NT2/D1 (cell line): ENCODE data around the gene RHNO1.

Experiments
- DNase-seq: peaks from one replicate; pipeline ENCODE4 v3.0.0-alpha.2; 2011; ENCODE audit warnings: low read depth, low spot score
- H3K27me3 ChIP-seq: 2 replicates; pipeline ENCODE4 v1.6.0; 2011; ENCODE audit warnings: mild to moderate bottlenecking; ENCODE audit not compliant: insufficient read length, insufficient read depth
- H3K36me3 ChIP-seq: 2 replicates; pipeline ENCODE4 v1.6.1; 2011; ENCODE audit warnings: mild to moderate bottlenecking, low read length, mixed read lengths; ENCODE audit not compliant: insufficient read depth, insufficient read length
- H3K4me1 ChIP-seq: 2 replicates; pipeline ENCODE4 v1.5.1; 2011; ENCODE audit not compliant: insufficient read depth, insufficient read length
- H3K4me3 ChIP-seq: 2 replicates; pipeline ENCODE4 v1.5.1; 2011; ENCODE audit warnings: low read depth; ENCODE audit not compliant: insufficient read length
- H3K9ac ChIP-seq: 2 replicates; pipeline ENCODE4 v1.6.0; 2011; ENCODE audit warnings: low read depth; ENCODE audit not compliant: insufficient read length
- H3K9me3 ChIP-seq: 2 replicates; pipeline ENCODE4 v1.5.1; 2011; ENCODE audit warnings: mild to moderate bottlenecking, low read length; ENCODE audit not compliant: insufficient read depth
- SUZ12 ChIP-seq: IDR thresholded peaks from 2 replicates; pipeline ENCODE4 v1.6.1; 2011; ENCODE audit not compliant: insufficient read length, insufficient read depth; ENCODE audit errors: extremely low read depth
- YY1 ChIP-seq: IDR thresholded peaks from 2 replicates; pipeline ENCODE4 v1.6.1; 2011; ENCODE audit not compliant: insufficient read length, insufficient read depth
- ZNF274 ChIP-seq: IDR thresholded peaks from 2 replicates; pipeline ENCODE4 v1.6.1; 2011; ENCODE audit warnings: mild to moderate bottlenecking, low read depth, low read length

RHNO1 gene

DNA sequence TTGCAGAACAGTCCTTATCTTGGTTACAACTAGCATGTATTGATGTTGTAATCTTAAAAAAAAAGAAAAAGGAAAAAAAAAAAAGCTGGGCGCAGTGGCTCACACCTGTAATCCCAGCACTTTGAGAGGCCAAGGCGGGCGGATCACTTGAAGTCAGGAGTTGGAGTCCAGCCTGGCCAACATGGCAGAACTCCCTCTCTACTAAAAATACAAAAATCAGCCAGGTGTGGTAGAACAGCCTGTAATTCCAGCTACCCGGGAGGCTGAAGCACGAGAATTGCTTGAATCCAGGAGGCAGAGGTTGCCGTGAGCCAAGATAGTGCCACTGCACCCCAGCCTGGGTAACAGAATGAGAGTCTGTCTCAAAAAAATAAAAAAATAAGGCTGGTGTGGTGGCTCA is 56.6 kb downstream of the RHNO1 start:
- H3K36me3 ChIP-seq, result peaks cover 74% of the 10 kb centered on the region
- no peak overlapping the region for H3K9ac ChIP-seq
- H3K4me1 ChIP-seq, result no peaks in the 10 kb centered on the region
- no peak for TF ChIP-seq YY1
- no peak for TF ChIP-seq SUZ12
- TF ChIP-seq ZNF274, result no peak
- H3K4me3 ChIP-seq, result no peak overlapping the region
- H3K9me3 ChIP-seq, result no peaks in the 10 kb centered on the region
- DNase-seq, result no peak
- no peaks in the 10 kb centered on the region for H3K27me3 ChIP-seq

DNA sequence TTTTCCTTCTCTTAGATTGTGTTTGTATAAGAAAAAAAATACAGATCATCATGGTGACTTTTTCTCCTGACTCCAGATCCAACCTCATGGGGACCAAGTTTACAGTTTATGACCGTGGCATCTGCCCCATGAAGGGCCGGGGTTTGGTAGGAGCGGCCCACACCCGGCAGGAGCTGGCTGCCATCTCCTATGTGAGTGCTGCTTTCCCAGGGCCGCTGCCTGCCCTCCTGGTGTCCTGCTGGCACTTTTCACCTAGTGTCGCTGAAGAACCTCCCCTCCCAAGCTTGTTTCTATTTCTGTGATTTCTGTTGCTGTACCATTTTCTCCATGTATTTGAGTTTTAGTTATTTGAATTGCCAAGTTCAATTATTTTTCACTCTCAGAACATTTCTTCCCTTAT is 57.3 kb downstream of the RHNO1 start:
- TF ChIP-seq SUZ12 (no peak), YY1 (no peak)
- DNase-seq, result no peak
- Histone ChIP-seq H3K9me3 (no peaks in the 10 kb centered on the region), H3K4me3 (no peak overlapping the region), H3K36me3 (peaks cover 76% of the 10 kb centered on the region), H3K27me3 (no peaks in the 10 kb centered on the region), H3K9ac (no peak overlapping the region), H3K4me1 (no peaks in the 10 kb centered on the region)

DNA sequence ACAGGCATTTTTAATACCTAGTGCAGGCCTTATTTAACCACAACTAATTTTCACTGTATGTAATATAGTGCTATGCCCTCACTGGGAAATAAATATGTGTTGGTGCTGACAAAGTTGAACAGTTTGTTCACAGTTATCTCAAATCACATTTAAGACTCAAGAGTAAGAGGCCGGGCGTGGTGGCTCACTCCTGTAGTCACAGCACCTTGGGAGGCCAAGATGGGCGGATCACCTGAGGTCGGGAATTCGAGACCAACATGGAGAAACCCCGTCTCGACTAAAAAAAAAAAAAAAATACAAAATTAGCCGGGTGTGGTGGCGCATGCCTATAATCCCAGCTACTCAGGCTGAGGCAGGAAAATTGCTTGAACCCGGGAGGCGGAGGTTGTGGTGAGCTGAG is 59.3 kb downstream of the RHNO1 start:
- Histone ChIP-seq H3K9ac (no peak overlapping the region), H3K4me3 (no peak overlapping the region), H3K4me1 (peaks cover 4% of the 10 kb centered on the region), H3K27me3 (no peaks in the 10 kb centered on the region), H3K9me3 (no peaks in the 10 kb centered on the region), H3K36me3 (peaks cover 80% of the 10 kb centered on the region)
- TF ChIP-seq SUZ12, result no peak
- DNase-seq, result no peak

DNA sequence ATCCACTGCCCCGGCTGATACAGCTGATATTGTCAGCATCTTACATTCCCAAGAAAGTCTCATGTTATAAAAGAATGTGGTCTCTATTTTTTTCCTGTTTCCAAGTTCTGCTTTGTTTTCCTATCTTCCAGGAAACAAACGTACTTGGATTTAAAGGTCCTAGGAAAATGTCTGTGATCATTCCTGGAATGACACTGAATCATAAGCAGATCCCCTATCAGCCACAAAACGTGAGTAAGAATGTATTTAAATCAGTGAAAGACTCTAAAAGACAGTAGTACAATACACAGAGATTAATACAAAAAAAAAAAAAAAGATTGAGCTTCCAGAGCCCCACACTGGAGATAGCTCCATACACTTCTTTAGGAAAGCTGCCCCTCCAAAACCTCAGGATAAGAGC is 60.5 kb downstream of the RHNO1 start:
- Histone ChIP-seq H3K27me3 (no peaks in the 10 kb centered on the region), H3K36me3 (peaks cover 79% of the 10 kb centered on the region), H3K4me3 (no peak overlapping the region), H3K4me1 (peaks cover 4% of the 10 kb centered on the region), H3K9me3 (no peaks in the 10 kb centered on the region), H3K9ac (no peak overlapping the region)
- DNase-seq, result no peak
- no peak for TF ChIP-seq ZNF274
